ENCODE results near the gene STPG2.

STPG2 gene

DNA sequence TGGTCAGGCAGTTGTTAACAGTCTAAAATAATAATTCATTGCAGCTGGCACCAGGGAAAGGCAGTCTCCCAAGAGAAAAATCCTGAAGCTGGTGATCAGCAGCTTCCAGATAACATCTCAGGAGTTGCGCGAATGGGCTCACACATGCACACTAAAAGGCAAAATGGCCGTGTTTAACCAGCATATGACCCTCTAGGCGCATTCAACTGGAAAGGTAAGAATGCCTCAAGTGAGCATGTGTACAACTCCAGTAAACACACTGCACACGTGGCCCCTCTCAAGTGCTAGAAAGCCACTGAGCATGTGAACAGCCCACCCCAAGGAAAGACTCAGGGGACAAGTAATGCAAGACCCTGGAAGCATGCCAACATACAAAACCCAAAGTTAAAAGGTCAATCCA lies 33.1 kb downstream of the STPG2 start:
- TF ChIP-seq, protein P1, sequence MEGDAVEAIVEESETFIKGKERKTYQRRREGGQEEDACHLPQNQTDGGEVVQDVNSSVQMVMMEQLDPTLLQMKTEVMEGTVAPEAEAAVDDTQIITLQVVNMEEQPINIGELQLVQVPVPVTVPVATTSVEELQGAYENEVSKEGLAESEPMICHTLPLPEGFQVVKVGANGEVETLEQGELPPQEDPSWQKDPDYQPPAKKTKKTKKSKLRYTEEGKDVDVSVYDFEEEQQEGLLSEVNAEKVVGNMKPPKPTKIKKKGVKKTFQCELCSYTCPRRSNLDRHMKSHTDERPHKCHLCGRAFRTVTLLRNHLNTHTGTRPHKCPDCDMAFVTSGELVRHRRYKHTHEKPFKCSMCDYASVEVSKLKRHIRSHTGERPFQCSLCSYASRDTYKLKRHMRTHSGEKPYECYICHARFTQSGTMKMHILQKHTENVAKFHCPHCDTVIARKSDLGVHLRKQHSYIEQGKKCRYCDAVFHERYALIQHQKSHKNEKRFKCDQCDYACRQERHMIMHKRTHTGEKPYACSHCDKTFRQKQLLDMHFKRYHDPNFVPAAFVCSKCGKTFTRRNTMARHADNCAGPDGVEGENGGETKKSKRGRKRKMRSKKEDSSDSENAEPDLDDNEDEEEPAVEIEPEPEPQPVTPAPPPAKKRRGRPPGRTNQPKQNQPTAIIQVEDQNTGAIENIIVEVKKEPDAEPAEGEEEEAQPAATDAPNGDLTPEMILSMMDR (IDR thresholded peaks at IDR 0.05; ENCODE audit: low read depth, low read length), result no peak
- Histone ChIP-seq H3K4me3 (ENCODE audit: low read depth, low read length) (no peak overlapping the region), H3K36me3 (no peaks in the 10 kb centered on the region), H3K9me3 (no peaks in the 10 kb centered on the region), H3K27me3 (no peaks in the 10 kb centered on the region), H3K4me1 (peaks cover 10% of the 10 kb centered on the region; the same call in 1 of the 2 replicates)
- peak; percentile 35 for DNase-seq

DNA sequence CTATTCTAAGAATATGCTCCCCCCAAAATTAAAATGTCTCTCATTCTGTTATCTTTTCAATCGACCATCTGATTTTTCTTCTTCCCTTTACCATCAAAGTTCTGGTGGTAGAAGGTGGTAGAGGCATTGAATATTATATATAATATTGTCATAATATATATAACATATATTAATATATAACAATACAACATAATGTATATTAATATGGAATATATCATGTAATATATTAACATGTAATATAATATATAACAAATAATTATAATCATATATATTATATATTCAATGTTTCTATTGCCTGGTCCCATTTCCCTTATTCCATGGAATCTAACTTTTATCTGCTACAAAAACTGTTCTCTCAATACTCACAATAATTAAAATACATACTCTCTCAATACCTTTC lies 40.6 kb downstream of the STPG2 start:
- Histone ChIP-seq H3K36me3 (no peaks in the 10 kb centered on the region), H3K4me1 (no peaks in the 10 kb centered on the region), H3K4me3 (ENCODE audit: low read depth, low read length) (no peak overlapping the region), H3K9me3 (no peaks in the 10 kb centered on the region), H3K27me3 (no peaks in the 10 kb centered on the region)
- TF ChIP-seq, protein P1 (IDR thresholded peaks at IDR 0.05; ENCODE audit: low read depth, low read length), result no peak
- no peak for DNase-seq

DNA sequence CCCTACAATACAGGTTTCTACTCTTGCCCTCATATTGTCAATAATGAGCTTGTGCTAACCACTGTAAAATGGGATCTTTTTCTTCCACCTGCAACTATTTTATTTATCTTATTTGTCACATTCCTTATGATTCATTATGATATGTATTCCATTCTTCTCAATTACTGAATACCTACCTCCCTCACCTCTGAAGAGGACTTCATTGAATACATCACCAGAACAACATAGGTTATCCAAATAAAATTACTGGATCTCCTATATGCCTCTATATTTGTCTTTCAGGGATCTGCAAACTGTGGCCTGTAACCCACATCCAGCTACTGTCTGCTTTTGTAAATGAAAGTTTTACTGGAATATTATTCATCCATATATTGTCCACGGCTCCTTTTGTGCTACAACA lies 41.3 kb downstream of the STPG2 start:
- DNase-seq, result no peak
- TF ChIP-seq, protein P1 (IDR thresholded peaks at IDR 0.05; ENCODE audit: low read depth, low read length), result no peak
- no peaks in the 10 kb centered on the region for H3K9me3 ChIP-seq
- no peaks in the 10 kb centered on the region for H3K36me3 ChIP-seq
- no peaks in the 10 kb centered on the region for H3K27me3 ChIP-seq
- H3K4me3 ChIP-seq (ENCODE audit: low read depth, low read length), result no peak overlapping the region
- H3K4me1 ChIP-seq, result no peaks in the 10 kb centered on the region

DNA sequence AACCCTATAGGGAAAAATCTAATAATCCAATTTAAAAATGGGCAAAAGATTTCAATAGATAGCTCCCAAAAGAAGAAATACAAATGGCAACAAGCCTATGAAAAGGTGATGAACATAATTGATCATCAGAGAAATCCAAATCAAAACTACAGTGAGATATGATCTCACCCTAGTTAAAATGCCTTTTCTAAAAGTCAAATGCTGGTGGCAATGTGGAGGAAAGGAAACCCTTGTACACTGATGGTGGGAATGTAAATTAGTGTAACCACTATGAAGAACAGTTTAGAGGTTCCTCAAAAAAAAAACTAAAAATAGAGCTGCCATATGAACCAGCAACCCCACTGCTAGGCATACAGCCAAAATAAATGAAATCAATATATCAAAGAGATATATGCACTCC lies 44.5 kb downstream of the STPG2 start:
- no peak for DNase-seq
- Histone ChIP-seq H3K9me3 (no peaks in the 10 kb centered on the region), H3K36me3 (no peaks in the 10 kb centered on the region), H3K27me3 (no peaks in the 10 kb centered on the region), H3K4me3 (ENCODE audit: low read depth, low read length) (no peak overlapping the region), H3K4me1 (no peaks in the 10 kb centered on the region)
- TF ChIP-seq, protein P1 (IDR thresholded peaks at IDR 0.05; ENCODE audit: low read depth, low read length), result no peak

DNA sequence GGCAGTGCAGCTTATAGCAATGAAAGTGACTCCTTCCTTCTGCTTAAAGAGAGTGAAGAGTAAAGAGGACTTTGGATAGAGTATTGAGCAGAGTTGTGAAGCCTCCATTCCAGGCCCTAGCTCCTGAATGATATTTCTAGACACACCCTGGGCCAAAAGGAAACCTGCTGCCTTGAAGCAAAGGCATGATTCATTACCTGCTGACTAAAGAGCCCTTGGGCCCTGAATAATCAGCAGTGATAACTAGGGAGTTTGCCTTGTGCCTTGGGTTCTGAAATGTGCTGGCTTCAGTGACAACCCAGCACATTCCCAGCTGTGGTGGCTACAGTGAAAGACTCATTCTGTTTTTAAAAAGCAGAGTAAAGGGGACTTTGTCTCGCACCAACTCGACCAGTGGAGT lies 49.2 kb downstream of the STPG2 start:
- no peaks in the 10 kb centered on the region for H3K4me1 ChIP-seq
- no peak overlapping the region for H3K4me3 ChIP-seq (ENCODE audit: low read depth, low read length)
- TF ChIP-seq, protein P1 (IDR thresholded peaks at IDR 0.05; ENCODE audit: low read depth, low read length), result no peak
- no peaks in the 10 kb centered on the region for H3K9me3 ChIP-seq
- H3K36me3 ChIP-seq, result no peaks in the 10 kb centered on the region
- no peak for DNase-seq
- H3K27me3 ChIP-seq, result no peaks in the 10 kb centered on the region

DNA sequence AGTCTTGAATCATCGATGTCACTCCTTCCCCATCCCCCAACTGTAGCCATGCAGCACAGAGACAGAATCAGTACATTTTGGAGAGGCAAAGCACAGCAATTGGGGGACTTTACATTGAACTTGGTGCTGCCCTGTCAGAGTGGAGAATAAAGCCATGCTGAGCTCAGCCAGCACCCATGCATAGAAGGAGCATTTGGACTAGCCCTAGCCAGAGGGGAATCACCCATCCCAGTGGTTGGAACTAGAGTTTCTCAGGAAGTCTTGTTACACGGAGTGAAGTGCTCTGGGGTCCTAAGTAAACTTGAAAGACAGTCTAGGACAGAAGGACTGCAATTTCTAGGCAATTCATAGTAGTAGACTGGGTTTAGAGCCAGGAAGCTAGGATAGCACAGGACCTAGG lies 49.6 kb downstream of the STPG2 start:
- Histone ChIP-seq H3K36me3 (no peaks in the 10 kb centered on the region), H3K4me3 (ENCODE audit: low read depth, low read length) (no peak overlapping the region), H3K4me1 (no peaks in the 10 kb centered on the region), H3K9me3 (no peaks in the 10 kb centered on the region), H3K27me3 (no peaks in the 10 kb centered on the region)
- TF ChIP-seq, protein P1 (IDR thresholded peaks at IDR 0.05; ENCODE audit: low read depth, low read length), result no peak
- DNase-seq, result no peak
